C1 segment of cervical spinal cord (tissue), 14 donors: ENCODE measurements around the gene COL28A1.
"Not testable (repeated sequence)": the region's sequence is repeated elsewhere in the genome, so short reads cannot be mapped to it uniquely, and the experiment has no call there.

Experiments
- DNase-seq, 14 donors: peaks; one replicate each; lab custom pipeline; 2025; lab: John Stamatoyannopoulos, UW

COL28A1 gene

GRCh38 chr7:7561591-7561990 is 25.9 kb upstream of the COL28A1 start:
- not testable (repeated sequence) for DNase-seq

- DNase-seq = no peak
These were observed 21.6 kb upstream of the COL28A1 start for GRCh38 chr7:7557252-7557651.

GRCh38 chr7:7556852-7557251 is 21.2 kb upstream of the COL28A1 start:
- no peak for DNase-seq

GRCh38 chr7:7554649-7555575 is 19.2 kb upstream of the COL28A1 start:
- no peak for DNase-seq

GRCh38 chr7:7554021-7554432 is 18.4 kb upstream of the COL28A1 start:
- no peak for DNase-seq

- DNase-seq = no peak
These were observed 17.7 kb upstream of the COL28A1 start for GRCh38 chr7:7553386-7553785.

GRCh38 chr7:7552199-7552598 is 16.5 kb upstream of the COL28A1 start:
- DNase-seq = no peak

GRCh38 chr7:7550663-7551062 is 15.0 kb upstream of the COL28A1 start:
- DNase-seq = no peak

GRCh38 chr7:7548407-7548806 is 12.7 kb upstream of the COL28A1 start:
- DNase-seq = no peak

- no peak for DNase-seq
These were observed 6.7 kb upstream of the COL28A1 start for GRCh38 chr7:7542251-7542835.

GRCh38 chr7:7539711-7540110 is 4.0 kb upstream of the COL28A1 start:
- DNase-seq = no peak

GRCh38 chr7:7539152-7539551 is 3.5 kb upstream of the COL28A1 start:
- no peak for DNase-seq

- no peak for DNase-seq
These were observed 2.0 kb upstream of the COL28A1 start for GRCh38 chr7:7537711-7538110.

GRCh38 chr7:7536396-7537019 is 835 bp upstream of the COL28A1 start:
- DNase-seq = no peak

GRCh38 chr7:7533831-7534430 is 1.7 kb downstream of the COL28A1 start:
- no peak for DNase-seq

- DNase-seq = no peak
These were observed 6.3 kb downstream of the COL28A1 start for GRCh38 chr7:7529328-7529727.

GRCh38 chr7:7527047-7527446 is 8.6 kb downstream of the COL28A1 start:
- no peak for DNase-seq

- no peak for DNase-seq
These were observed 9.7 kb downstream of the COL28A1 start for GRCh38 chr7:7526006-7526405.

- DNase-seq = no peak
These were observed 11.6 kb downstream of the COL28A1 start for GRCh38 chr7:7524121-7524520.

- no peak for DNase-seq
These were observed 13.3 kb downstream of the COL28A1 start for GRCh38 chr7:7522421-7522820.

GRCh38 chr7:7521259-7521658 is 14.4 kb downstream of the COL28A1 start:
- DNase-seq = no peak

GRCh38 chr7:7519528-7519927 is 16.1 kb downstream of the COL28A1 start:
- no peak for DNase-seq
